Non-pigmented ciliary epithelial cell (primary cell): ENCODE measurements around the gene HELZ.
"Not testable (repeated sequence)": the region's sequence is repeated elsewhere in the genome, so short reads cannot be mapped to it uniquely, and the experiment has no call there.

Experiments used
- DNase-seq: peaks from one replicate; pipeline ENCODE4 v3.0.0-alpha.2; 2010; ENCODE audit warnings: low read depth

The HELZ gene

GRCh38 chr17:67227488-67227887 lies 17.5 kb downstream of the HELZ start:
- no peak for DNase-seq

GRCh38 chr17:67225316-67225715 lies 19.7 kb downstream of the HELZ start:
- no peak for DNase-seq

GRCh38 chr17:67224736-67225135 lies 20.3 kb downstream of the HELZ start:
- no peak for DNase-seq

- DNase-seq, result no peak
Observed at GRCh38 chr17:67223924-67224323, 21.1 kb downstream of the HELZ start.

GRCh38 chr17:67221062-67221998 lies 23.7 kb downstream of the HELZ start:
- no peak for DNase-seq

- DNase-seq, result no peak
Observed at GRCh38 chr17:67218385-67218950, 26.5 kb downstream of the HELZ start.

- no peak for DNase-seq
Observed at GRCh38 chr17:67217446-67217845, 27.6 kb downstream of the HELZ start.

- DNase-seq, result no peak
Observed at GRCh38 chr17:67216578-67217320, 28.2 kb downstream of the HELZ start.

- no peak for DNase-seq
Observed at GRCh38 chr17:67215991-67216421, 29.0 kb downstream of the HELZ start.

GRCh38 chr17:67212714-67213417 lies 32.1 kb downstream of the HELZ start:
- DNase-seq, result peak; percentile 60

GRCh38 chr17:67212231-67212630 lies 32.8 kb downstream of the HELZ start:
- DNase-seq, result no peak

- DNase-seq, result no peak
Observed at GRCh38 chr17:67211742-67212141, 33.3 kb downstream of the HELZ start.

- DNase-seq, result no peak
Observed at GRCh38 chr17:67210915-67211314, 34.1 kb downstream of the HELZ start.

GRCh38 chr17:67208232-67208631 lies 36.8 kb downstream of the HELZ start:
- no peak for DNase-seq

GRCh38 chr17:67203818-67204217 lies 41.2 kb downstream of the HELZ start:
- no peak for DNase-seq

GRCh38 chr17:67202503-67202902 lies 42.5 kb downstream of the HELZ start:
- no peak for DNase-seq

GRCh38 chr17:67200727-67201301 lies 44.2 kb downstream of the HELZ start:
- DNase-seq, result no peak

GRCh38 chr17:67198131-67198530 lies 46.9 kb downstream of the HELZ start:
- no peak for DNase-seq

GRCh38 chr17:67197023-67197422 lies 48.0 kb downstream of the HELZ start:
- not testable (repeated sequence) for DNase-seq

GRCh38 chr17:67196422-67196821 lies 48.6 kb downstream of the HELZ start:
- no peak for DNase-seq

- DNase-seq, result no peak
Observed at GRCh38 chr17:67194134-67194533, 50.9 kb downstream of the HELZ start.

- no peak for DNase-seq
Observed at GRCh38 chr17:67187927-67188326, 57.1 kb downstream of the HELZ start.
